ENCODE results near the gene MRPS24.

Gene MRPS24

DNA sequence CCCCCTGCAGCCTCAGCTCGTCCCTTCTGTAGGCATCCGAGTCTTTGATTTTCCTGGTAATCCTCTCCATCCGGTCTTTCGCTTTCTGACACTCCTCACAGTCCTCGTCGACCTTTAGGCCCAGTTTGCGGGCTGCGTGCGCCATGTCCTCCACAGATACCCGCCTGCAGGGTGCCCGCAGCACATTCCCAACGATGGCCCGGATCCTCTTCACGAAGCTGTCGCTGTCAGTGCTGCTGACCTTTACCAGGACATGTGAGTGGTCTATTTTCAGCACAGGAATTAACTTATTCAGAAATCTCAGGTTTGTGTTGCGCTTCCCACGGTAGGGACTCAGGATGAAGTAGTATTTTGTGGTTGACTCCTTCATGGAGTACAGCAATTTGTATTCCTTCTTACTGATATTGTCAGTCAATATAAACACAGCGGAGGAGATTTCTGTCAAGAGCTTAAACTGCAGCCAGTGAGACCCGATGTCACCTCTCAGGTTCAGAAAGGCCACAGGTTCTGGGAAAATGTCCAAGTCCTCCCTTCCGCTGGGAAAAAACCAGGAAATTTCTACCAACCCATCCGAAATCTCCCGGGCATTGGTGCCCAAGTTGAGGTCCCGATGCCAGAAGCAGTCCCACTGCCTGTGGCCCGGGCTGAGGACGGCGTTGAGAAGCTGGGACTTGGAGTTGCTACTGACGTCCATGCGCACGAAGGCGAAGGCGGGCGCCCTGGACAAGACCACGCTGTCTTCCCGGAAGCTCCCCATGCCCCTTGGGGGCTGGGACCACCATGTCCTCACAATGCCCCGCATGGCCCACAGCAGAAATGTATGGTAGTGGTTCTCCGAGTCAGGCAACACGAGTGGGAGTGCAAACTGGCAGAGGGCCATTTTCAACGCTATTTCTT lies 8.9 kb upstream of the MRPS24 start:
- no peak for DNase-seq (ENCODE audit: low read depth in 1 of 2, low spot score in 1 of 2)

DNA sequence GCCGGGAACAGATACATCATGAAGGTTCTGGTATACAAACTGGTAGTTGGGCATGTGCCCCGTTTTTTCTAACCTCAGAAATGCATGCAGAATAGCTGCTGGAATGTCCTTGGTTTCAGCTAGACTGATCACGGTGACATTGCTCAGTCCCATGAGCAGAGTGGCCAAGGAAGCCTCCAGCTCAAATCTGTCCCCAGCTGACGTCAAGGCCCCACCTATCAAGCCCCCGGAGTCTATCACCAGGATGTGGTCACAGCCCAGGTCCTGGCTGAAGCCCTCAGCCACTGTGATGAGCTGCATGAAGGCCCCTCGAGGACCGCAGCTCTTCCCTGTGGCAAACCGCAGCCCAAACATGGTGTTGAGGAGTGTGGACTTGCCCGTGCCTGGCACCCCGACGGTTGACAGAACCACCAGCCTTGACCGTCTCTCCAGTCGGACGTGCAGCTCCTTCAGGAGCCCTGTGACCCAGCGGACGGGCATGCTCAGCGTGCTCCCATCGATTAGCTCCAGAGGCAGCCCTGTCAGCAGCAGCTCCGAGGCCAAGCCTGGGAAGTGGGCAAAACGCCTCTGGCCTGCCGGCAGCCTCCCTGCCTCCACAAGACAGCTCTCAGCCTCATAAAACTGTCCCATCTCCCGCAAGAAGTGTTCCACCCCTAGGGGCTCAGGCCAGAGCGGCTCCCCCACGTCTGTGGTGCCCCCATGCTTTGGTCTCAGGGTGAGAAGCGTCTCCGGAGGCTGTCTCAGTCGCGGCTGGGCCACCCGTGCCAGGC lies 7.8 kb upstream of the MRPS24 start:
- no peak for DNase-seq (ENCODE audit: low read depth in 1 of 2, low spot score in 1 of 2)

DNA sequence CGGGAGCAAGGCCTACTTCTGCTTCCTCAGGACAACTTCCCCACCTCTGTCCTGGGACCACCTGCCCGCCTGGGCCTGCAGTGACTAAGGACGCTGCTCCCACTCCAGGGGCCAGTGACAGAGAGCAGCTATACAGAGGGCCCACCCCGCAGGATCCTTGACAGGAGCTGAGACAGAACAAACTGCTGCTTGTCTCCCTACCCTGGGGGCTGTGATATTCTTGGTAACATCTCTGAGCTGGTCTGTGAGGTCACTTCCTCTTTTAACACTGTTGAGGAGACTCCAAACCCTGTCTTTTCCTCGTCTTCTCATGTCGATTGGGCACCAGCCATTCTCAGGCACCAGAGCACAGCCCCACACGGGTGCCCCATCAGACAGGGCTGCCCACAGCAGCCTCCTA lies 6.9 kb upstream of the MRPS24 start:
- no peak for DNase-seq (ENCODE audit: low read depth in 1 of 2, low spot score in 1 of 2)

DNA sequence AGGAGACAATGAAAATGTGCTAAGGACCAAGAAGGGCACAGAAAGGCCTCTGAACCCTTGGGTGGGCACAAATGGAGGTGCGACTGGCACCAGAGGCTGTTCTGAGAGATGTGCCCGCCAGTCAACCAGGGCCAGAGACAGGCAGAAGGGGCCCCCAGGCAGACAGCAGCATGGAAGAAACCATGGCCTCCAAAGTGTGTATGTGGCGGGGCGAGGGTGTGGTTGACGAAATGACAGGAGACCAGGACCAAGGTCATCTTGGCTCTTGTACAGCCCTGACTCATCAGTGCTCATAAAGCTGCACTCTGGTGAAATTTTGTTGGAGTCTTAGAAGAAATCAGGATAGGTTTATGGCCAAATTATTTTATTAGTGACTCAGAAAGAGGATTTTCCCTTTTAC lies 4.0 kb upstream of the MRPS24 start:
- no peak for DNase-seq (ENCODE audit: low read depth in 1 of 2, low spot score in 1 of 2)

DNA sequence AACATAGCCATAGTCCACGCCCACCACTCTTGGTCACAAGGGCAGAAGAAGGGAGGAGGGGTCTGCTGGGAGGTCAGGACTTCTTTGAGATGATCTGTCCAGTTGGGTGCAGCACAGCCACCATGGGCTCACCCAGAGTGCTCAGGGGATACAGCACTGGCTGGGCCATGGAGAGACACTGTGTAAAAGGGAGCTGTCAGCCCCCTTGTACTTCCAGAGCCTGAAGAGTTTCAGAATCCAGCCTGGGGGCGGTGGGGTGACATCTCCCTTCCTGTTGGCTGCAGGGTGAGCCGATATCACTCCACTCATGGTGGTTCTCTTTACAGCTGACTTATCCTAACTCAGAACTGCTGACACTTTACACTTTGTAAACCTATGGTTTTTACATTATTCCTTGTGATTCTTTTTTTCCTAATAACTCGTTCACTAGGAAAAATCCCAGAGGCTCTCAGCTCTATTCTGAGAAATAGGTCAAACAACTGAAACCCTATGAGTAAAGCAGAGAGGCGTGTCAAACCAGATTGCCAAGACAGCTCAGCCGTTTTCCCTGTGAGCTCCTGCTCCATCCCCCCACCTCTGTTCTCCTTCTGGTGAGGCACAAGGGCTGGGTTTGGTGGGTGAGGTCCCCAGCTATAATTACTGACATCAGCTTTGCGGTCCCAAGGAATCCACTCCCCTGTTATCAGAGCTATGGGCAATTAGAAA lies 3.2 kb upstream of the MRPS24 start:
- DNase-seq (ENCODE audit: low read depth in 1 of 2, low spot score in 1 of 2): no peak

DNA sequence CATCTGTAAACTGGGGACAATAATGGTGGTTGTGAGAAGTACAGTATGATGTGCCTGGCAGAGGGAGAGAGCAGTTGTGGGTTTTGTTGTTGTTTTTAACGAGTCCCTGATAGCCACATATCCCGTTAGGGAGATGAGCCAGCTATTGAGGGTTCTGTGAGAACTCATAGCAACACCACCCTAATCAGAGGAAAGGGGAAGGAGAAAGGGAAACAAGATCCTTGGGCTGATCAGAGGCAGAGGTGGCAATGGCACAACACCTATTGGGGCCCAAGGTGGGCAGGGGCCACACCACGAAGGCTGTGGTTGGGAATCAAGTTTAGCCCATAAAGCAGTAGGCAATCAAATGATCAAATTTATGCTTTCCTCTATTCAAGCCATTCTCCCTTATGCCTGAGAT lies 1.7 kb upstream of the MRPS24 start:
- no peak for DNase-seq (ENCODE audit: low read depth in 1 of 2, low spot score in 1 of 2)

DNA sequence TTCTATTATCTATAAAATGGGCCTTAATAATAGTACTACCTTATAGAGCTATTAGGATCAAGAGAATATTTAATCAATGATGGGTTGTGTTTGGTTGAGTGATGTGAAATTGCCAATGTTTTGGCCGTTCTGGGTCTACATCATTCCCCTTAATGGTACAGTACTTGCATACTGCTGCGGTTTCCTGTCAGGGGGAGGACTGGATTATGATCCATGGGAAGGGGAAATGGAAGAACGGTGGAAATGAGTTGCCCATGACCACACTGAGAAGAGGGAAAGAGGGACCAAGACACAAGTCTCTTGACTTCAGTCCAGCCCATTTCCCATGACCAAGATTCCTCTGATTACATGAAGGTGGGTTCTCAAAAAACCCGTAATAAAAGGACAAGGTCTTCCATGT lies 999 bp upstream of the MRPS24 start:
- DNase-seq (ENCODE audit: low read depth in 1 of 2, low spot score in 1 of 2): no peak

DNA sequence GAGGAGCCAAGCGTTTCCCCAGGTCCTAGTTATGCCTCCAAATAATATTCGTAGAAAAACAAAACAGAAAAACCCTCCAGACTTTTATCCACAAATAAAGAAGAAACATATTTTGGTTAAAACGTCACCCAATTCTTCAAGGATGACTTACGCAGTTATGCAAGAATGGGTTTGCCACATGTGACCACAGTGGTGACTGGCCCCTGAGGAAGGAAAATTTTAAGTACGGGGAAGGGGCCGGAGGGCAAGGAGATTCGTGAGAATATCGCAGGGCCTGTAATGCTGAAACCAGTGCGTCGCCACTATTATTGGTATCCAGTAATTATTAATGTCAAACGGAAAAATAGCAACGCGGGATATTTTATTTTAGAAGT lies 537 bp upstream of the MRPS24 start:
- DNase-seq (ENCODE audit: low read depth in 1 of 2, low spot score in 1 of 2): no peak

DNA sequence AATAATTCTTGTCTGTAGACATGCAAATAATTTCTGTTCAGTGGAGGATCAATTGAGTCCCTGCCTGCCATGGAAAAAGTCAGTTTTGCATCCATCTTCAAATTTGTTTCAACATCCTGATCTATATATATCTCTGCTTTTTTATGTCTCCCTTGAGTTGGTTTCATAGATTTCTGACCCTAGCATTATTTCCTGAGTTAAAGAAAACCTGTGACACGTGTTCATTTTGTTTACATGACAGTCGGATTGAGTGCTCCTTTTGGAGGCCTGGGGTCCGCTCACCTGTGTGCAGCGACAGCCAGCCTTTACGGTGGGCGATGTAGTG lies 674 bp downstream of the MRPS24 start:
- DNase-seq (ENCODE audit: low read depth in 1 of 2, low spot score in 1 of 2): no peak

DNA sequence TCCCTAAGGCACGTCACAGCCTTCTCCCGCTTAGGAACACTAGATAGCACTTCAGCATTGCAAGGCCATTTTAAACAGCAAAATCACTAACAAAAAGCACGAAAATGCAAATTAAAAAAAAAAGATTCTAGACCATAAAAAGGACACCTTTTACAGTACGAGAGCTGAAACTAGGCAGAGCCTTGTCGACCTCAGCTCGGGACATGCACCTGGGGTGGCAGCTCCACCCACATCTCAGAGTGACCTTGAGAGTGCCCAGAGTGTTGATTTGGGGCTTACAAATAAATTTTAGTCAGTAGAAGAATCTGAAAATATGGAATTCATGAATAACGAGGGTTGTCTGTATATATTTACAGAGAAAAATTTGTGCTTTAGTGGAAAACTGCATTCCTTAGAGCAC lies 1.1 kb downstream of the MRPS24 start:
- DNase-seq (ENCODE audit: low read depth in 1 of 2, low spot score in 1 of 2): no peak

DNA sequence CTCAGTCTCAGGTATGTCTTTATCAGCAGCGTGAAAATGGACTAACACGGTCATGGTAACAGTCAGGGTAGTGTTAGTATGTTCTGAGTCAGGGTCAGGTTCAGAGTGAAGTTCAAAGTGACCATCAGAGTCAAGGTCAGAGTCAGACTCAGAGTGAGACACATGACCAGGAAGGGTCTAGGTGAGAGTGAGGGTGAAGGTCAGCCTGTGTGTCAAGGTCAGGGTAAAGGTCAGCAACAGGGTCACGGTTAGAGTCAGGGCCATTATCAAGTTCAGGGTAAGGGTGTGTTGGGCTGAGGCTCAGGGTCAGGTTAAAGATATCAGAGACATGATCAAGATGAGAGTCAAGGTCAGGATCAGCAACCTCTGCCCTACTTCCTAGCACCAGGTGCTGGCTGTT lies 4.0 kb downstream of the MRPS24 start:
- no peak for DNase-seq (ENCODE audit: low read depth in 1 of 2, low spot score in 1 of 2)

DNA sequence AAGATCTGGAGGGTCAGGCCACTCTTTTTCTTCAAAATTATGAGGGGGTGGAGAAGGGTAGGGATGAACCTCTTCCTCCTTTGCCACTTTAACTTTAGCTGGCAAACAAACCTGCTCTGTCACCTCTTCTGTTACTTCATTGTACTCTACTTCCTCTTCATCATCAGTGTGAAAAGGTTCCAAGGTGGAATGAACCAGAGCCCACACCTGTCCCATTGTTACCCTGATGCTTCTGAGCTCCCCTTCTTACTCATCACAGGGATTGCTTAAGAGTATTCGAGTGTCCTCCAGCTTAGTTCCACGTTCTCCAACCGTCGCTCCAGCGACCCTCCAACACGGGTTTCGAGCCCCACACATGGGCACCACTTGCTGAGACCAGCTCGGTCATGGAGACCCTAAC lies 5.2 kb downstream of the MRPS24 start:
- DNase-seq (ENCODE audit: low read depth in 1 of 2, low spot score in 1 of 2): no peak

DNA sequence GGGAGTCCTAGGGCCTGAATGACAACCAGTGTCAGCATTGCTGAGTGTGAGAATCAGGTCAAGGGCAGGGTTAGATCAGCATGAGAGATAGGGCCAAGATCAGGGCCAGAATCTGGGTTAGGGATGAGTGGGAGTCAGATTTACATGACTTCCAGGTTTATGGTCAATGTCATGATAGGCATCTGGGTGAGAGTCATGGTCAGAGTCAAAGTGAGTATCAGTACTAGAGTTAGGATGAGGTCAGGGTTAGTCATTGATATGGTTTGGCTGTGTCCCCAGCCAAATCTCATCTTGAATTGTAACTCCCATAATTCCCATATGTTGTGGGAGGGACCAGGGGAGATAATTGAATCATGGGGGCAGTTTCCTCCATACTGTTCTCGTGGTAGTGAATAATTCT lies 12.3 kb downstream of the MRPS24 start:
- DNase-seq (ENCODE audit: low read depth in 1 of 2, low spot score in 1 of 2): no peak

DNA sequence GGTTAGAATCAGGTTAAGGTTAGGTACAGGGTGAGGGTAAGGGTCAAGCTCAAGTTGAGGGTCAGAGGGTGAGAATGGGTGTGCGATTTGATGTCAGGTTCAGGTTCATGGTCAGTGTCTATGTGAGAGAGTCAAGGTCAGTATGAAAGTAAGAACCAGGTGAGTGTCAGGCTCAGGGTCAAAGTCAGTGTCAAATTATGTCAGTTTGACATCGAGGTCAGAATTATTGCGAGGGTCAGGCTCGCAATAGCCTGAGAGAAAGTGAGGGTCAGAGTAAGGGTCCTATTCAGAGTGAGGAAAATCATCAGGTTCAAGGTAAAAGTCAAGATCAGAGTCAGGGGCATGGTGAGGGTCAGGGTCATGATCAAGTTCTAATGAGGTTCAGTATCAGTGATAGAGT lies 13.0 kb downstream of the MRPS24 start:
- no peak for DNase-seq (ENCODE audit: low read depth in 1 of 2, low spot score in 1 of 2)

DNA sequence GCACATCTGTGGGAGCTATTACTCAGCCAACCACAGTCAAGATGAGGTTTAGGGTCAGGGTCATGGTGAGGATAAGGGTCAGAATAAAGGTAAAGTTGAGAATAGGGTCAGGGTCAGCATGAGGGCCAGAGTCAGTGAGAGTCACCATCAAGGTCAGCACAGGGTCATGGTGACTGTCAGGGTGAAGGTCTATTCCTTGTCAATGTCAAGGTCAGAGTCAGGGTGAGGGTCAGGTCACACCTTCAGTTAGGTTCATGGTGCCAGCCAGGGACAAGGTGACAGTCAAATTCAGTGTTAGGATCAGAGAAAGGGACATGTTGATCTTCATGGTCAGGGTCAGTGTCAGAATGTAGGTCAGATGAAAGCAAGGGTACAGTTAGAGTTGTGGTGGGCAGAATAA lies 14.1 kb downstream of the MRPS24 start:
- DNase-seq (ENCODE audit: low read depth in 1 of 2, low spot score in 1 of 2): no peak

DNA sequence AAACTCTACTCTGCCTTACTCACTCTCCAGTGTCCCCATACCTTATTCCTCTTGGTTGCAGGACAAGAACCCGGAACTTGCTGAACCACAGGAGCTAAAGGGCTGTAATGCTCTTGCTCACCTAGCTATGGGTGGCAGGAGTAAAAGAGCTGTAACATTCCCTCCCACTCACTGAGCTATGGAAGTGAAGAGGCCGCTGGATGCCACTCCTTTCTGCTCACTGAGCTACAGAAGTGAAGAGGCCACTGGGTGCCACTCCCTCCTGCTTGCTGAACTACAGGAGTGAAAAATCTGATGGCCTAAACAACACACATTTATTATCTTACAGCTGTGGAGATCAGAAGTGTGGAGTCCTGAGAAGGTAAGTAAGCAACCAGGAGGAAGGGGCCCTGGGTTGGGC lies 17.5 kb downstream of the MRPS24 start:
- no peak for DNase-seq (ENCODE audit: low read depth in 1 of 2, low spot score in 1 of 2)

DNA sequence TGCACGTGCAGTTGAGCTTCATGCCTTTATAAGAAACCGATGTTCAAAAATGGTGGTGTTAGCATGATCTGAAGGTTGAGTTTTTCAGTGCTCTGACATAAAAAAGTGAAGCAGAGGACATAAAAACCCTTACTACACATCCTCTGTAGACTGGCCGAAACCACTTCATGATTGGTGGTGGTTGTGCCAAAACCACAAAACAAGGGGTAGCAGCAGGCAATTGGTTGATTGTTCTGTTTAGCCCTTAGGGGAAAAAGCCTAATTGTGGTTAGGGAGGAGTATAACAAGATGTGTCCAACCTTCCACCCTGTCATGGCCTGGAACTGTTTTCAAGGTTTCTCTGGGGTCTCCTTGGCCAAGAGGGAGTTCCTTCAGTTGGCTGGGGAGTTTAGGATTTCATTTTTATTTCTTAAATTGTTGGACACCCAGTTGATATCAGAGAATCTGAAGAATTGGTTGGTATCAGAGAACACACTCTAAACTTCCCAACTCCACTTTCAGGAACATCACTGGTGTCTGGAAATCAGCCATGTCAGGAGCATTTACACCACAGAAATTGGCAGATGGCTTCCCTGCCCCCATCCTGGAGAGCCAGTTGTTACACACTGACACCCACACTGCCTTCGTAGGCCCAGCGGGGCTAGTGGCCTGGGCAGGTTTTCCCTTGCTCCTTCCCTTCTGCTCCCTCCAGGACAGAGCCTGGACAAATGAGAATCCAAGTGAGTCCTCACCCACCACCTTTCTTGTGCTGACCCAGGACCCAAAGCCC lies 18.8 kb downstream of the MRPS24 start:
- DNase-seq (ENCODE audit: low read depth in 1 of 2, low spot score in 1 of 2): no peak

DNA sequence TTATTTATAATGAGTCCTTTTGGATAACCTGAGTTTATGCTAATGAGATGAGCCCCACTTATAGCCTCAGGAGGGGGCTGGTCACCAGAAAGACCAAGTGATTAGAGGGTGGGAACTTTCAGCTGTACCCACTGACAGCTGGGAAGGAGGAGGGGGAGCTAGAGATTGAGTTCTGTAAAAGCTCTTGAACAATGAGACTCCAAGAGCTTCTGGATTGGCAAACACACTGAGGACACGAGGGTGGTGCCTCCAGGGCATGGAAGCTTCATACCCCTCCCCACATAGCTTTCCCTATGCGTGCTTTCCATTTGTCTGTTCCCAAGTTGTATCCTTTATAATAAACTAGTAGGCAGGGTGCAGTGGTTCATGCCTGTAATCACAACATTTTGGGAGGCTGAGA lies 20.3 kb downstream of the MRPS24 start:
- DNase-seq (ENCODE audit: low read depth in 1 of 2, low spot score in 1 of 2): no peak

DNA sequence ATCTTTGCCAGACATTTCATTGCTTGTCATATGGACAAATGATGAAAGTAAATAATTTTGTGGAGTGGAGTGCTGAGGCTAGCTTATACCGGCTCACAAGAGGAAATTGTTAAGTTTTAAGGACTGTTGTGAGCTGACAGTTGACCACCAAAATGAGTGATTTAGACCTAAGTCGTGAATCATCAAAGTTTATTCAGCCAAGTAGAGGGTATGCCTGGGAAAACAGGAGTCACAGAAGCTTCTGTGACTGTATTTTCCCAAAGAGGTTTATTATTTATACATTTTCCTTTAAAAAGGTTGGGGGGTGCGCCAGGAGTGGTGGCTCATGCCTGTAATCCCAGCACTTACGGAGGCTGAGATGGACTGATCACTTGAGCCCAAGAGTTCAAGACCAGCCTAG lies 21.8 kb downstream of the MRPS24 start:
- no peak for DNase-seq (ENCODE audit: low read depth in 1 of 2, low spot score in 1 of 2)

DNA sequence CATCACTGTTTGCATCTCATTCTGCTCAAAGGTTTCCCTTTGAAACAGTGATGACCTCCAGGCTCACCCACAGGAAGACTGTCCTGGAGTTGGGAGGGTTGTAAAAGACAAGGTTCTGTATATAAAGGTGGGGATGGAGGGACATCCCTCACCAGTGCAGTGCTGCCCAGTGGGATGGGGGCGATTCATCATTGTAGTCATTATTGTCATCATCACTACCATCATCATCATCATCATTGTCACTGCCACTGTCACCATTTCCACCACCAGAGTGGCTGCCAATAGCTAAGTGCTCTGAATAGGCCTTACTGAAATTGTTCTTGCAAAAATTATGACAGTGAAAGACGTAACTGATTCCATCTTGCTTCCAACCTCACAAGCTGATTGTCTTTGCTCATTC lies 24.7 kb downstream of the MRPS24 start:
- DNase-seq (ENCODE audit: low read depth in 1 of 2, low spot score in 1 of 2): no peak

DNA sequence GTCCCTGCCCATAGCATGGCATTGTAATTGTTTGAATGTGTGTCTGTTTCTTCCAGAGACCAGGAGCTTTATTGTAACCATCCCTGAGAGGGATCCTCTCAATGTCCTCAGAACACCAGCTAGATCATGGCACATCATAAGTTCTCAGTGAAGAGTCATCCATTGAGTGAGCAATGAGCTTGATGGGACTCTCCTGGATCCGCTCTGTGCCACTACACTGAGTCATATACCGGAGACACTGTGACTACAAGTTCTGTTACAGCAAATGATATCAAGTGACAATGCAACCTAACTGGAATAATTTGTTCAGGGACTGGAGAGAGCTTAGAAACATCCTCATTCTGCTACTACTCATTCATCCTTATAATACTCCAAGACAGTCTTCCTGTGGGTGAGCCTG lies 25.1 kb downstream of the MRPS24 start:
- no peak for DNase-seq (ENCODE audit: low read depth in 1 of 2, low spot score in 1 of 2)
